ENCODE measurements around the gene RAB35. TPM values are rescaled to one million over a fixed set of nuclear protein-coding genes. Genes with fewer than 3 reads are reported as not detected.
A peak's percentile ranks its signal among the peaks of the same experiment; 100 is the strongest.

RAB35 gene
- total RNA-seq, 1 donor from 2014 or later = 16.1 TPM

DNA sequence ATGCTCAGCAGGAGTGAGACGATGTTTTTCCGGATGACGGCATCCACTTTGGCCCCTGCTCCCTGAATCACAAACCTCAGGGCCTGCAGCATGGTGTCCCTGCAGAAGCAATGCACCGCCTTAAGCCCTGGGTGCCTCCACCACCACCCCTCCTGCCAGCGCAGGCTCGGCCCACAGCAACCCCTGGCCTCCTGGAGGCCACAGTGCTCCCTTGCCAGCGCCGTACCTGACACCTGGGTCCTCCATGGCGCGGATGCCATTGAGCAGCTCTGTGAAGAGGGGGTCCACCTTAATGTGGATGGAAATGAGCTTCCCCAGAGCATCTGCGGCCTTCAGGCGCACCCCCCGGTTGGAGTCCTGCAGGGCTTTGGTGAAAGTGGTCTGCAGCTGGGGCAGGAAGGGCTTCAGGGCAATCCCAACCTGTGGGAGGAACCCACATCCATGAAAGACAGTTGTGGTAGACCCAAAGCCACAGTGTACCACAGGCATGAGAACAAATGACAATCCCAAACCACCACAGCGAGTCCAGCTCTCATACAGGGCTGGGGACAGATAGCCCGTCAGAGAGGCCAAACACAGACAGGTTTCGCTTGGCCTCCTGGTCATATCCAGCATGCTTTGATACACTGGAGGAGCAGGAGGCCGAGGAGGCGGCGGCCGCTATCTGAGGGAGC is 17.9 kb upstream of the RAB35 start:
- DNase-seq (ENCODE audit: low spot score) = no peak
- no peak for ATAC-seq

DNA sequence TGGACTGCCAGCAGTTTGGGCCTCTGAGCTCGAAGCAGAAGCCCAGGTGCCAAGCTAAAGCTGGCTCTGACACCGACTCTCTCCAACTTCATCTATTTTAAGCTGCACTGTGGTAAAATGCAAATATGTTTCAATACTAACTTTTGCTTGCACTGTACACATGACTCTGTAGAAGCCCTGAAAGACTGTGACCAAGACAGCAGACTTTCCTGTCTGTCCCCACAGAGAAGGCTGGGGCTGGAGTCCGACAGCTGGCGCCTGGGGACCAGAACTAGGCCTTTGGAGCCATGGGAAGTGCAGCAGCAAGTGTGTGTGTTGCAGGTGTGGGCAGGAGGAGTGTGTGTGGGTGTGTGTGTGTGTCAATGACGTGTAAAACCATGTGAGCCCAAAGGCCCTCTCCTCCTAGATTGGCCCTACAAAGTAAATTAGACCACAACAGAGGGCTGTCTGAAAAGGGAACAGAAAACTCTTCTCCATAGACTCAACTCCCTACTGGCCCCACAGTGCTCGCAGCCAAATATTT is 16.4 kb upstream of the RAB35 start:
- DNase-seq (ENCODE audit: low spot score) (no peak), ATAC-seq (no peak)

DNA sequence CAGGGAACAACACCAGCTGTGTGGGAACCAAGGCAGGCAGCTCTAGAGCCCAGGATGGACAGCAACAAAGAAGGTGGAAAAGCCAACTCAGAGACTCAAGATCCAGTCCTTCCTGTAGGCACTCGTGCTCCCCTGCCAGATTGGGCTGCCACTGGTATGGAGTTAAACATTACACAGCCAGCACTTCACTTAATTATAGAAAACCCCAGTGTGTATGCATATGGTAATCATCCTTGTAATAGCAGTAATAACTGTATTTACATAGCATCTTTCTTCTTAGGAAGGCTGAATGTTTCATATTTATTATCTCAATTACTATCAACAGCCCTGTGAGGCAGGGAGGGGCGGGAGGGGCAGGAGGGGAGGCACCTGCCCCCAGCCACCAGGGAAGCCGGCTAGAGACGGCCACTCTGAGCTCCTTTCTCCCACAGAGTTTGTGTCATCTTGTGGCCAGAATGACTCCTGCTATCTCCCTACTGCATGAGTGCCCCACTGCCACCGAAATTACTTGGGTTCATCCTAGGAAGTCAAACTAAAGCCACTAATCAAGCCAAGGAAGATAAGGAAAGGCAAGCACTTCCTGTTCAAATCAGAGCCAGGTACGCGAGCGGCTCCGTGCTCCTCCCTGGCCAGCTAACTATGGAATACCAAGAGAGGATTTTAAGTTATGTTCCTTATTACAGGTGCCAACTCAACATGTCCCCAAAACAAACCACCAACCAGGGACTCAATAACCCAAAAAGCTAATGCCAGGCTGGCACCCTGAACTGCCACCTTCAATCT is 15.7 kb upstream of the RAB35 start:
- ATAC-seq (no peak), DNase-seq (ENCODE audit: low spot score) (no peak)

DNA sequence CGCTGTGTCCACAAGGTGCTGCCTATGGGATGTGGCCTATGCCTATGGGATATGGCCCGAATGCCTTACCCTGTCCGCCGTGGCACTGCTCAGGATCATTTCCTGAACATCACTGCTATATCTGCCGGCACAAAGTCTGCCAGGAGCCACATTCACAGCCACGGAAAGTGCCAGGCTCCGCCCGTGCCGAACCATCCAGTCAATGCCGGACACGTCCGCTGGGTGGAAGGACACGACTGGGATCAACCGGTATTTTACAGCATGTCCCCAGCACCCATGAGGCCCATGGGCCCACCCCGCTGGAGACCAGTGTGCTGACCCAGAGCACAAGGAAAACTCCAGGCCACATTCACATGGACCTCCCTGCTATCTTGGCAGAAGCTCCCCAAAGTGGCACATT is 14.6 kb upstream of the RAB35 start:
- ATAC-seq (no peak), DNase-seq (ENCODE audit: low spot score) (no peak)

GRCh38 chr12:120130011-120130410 is 13.5 kb upstream of the RAB35 start:
- ATAC-seq = no peak
- DNase-seq (ENCODE audit: low spot score) = no peak

DNA sequence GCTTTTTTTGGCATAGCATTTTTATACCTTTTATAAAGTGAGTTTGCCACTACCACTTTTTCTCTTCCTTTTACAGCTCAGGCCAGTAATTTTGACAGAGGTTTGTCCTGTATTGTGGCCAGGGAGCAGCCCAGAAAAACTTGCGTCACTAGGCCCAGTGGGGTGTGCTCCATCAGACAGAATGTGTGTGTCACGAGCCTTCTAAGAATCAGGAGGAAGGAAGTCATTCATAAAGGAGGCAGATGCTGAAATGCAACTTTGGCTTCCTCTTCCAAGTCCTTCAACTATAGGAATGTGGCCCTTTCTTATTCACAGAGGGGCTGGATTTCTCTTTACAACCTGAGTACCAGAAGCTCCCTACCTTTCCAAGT is 10.1 kb upstream of the RAB35 start:
- ATAC-seq (peak; percentile 57), DNase-seq (ENCODE audit: low spot score) (no peak)

DNA sequence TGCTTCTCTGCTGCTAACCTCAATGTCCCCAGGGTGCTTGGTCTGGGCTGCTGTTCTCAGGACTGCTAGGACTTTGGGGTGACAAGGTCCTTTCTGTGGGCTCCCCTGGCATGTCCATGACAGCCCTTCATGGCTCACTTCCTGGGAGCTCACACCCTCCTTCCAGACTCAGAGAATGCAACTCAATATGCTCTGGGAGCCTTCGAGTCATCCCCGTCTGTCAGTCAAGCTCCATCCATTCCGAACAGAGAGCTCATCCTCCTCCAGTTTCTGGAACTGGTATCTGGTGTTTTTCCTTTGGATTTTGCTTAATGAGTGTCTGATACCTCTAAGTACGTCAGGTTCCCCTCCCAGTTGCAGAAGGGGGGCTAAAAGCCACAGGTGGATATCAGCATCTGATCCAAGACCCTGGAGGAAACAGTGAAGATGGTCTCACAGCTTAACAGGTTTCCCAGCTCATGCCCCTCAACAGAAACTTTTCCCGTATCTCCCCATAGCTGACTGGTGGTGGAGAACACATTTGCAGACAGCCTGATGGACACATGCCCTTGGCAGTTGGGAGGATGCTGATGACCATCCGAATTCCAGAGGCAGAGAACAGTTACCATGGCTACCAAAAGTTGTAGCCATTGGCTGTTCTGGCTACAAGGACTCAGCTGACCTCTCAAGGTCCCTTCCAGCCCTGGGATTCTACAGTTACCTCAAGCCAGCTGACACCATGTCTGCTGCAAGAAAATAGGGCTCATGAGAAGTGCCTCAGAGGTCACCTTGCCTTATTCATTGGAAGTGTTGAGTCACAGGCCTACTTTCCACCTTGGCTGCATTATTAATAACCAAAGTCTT is 9.5 kb upstream of the RAB35 start:
- DNase-seq (ENCODE audit: low spot score) (no peak), ATAC-seq (no peak)

DNA sequence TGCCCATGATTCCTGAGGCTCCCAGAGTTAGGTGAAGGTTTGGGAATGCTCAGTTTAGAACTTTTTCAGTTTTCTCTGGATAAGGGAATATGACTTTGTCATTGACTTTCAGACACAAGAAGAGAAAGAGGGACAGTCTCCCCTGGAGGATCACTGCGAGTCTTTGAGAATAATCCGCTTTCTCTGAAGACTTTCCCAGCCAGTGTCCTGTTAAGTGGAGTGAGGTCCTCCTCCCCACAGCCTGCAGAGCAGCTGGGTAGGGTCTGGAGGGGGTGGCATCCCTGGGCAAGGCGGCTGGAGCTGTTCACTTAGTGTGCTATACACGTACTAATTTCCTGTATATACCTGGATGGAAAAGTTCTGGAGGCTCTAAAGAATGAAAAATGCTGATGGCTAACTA is 8.5 kb upstream of the RAB35 start:
- DNase-seq (ENCODE audit: low spot score) = no peak
- no peak for ATAC-seq

GRCh38 chr12:120121766-120122293 is 5.3 kb upstream of the RAB35 start:
- DNase-seq (ENCODE audit: low spot score) (no peak), ATAC-seq (no peak)

DNA sequence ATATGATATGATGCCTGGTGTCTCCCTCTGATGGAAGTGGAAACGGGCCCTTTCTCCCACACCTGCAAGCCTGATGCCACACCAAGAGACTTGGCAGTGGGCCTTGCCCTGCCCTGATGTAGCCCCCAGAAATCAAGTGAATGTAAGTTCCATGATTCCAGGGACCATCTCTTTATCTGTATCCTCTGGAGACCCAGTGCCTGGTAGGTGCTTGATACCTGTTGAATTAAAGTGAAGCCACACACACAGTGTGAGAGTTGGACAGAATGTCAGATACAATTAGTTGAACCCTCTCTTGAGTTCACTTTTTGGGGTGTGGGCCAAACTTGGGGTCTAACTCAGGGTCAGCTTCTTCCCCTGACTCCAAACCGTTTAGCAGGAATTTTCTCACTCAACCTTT is 4.8 kb upstream of the RAB35 start:
- ATAC-seq = no peak
- DNase-seq (ENCODE audit: low spot score) = no peak

DNA sequence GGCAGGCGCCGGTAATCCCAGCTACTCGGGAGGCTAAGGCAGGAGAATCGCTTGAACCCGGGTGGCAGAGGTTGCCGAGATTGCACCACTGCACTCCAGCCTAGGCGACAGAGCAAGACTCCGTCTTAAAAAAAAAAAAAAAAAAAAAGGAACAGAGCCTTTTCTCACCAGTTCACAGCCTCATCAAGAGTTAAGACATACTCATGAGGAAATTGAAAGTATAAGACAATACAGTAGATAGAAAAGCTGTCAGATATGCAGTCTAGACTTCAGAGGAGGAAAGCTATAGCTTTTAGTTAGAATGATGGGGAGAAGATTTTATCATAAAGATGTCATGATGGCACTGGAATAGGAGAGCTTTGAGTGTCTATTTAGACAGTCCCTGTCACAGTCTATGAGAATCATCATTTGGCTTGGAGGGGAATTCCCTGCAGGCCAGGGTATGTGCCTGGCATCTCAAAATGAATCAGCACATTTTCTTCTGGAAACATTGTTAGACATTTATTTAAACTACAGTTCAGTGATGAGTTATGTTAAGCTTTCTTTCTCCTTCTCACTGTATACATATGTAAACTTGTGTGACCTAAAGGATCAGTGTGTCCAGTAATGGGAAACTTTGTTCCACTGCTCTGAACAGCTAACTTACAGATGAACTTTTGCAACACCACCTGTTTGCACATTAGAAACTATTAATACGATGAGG is 2.9 kb upstream of the RAB35 start:
- ATAC-seq (no peak), DNase-seq (ENCODE audit: low spot score) (no peak)

- ATAC-seq = no peak
- DNase-seq (ENCODE audit: low spot score) = no peak
Measured at GRCh38 chr12:120118321-120119061, 1.9 kb upstream of the RAB35 start.

- no peak for ATAC-seq
- DNase-seq (ENCODE audit: low spot score) = no peak
Measured at GRCh38 chr12:120117961-120118320, 1.4 kb upstream of the RAB35 start.

DNA sequence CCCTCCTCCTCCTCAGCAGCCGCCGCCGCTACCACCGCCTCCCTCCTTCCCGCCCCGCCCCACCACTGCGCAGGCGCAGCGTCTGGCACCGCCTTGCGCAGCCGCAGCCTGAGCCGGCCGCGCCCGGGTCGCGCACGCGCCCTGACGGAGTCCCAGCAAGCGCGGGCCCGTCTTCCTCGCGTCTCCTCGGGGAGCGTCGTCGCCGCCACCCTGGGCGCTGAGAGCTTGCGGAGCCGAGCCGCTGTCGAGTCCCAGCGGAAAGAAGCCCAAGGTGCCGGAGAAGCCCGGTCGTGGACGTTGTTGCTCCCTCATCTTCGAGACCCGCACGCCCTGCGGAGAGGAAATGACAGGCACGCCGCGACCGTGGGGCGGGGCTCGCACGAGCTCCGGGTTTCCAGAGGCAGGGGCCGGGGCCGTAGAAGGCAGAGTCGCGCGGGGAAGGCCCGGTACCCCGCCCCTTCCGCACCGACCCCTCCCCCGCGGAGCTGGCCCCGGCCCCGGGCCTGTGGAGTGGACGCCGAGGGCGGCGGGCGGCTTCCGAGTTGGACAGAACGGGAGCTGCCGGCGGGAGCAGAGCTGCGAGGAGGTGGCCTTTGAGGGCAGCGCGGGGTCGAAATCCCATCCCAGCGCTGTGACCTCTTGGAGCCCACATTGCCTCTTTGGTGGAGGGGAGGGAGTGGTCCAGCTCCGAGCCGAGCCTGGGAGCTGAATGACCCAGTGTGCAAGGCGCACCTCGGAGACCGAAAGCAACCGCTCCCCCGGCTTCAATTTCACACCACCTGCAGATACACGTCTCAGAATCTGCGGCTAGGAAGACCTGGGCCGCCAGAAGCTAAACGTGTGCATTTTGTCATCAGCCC is 469 bp upstream of the RAB35 start:
- ATAC-seq = peak; percentile 91
- peak; percentile 96 for DNase-seq (ENCODE audit: low spot score)

GRCh38 chr12:120115692-120116440 is 687 bp downstream of the RAB35 start:
- no peak for ATAC-seq
- no peak for DNase-seq (ENCODE audit: low spot score)

- ATAC-seq = no peak
- no peak for DNase-seq (ENCODE audit: low spot score)
Measured at GRCh38 chr12:120115066-120115465, 1.5 kb downstream of the RAB35 start.

DNA sequence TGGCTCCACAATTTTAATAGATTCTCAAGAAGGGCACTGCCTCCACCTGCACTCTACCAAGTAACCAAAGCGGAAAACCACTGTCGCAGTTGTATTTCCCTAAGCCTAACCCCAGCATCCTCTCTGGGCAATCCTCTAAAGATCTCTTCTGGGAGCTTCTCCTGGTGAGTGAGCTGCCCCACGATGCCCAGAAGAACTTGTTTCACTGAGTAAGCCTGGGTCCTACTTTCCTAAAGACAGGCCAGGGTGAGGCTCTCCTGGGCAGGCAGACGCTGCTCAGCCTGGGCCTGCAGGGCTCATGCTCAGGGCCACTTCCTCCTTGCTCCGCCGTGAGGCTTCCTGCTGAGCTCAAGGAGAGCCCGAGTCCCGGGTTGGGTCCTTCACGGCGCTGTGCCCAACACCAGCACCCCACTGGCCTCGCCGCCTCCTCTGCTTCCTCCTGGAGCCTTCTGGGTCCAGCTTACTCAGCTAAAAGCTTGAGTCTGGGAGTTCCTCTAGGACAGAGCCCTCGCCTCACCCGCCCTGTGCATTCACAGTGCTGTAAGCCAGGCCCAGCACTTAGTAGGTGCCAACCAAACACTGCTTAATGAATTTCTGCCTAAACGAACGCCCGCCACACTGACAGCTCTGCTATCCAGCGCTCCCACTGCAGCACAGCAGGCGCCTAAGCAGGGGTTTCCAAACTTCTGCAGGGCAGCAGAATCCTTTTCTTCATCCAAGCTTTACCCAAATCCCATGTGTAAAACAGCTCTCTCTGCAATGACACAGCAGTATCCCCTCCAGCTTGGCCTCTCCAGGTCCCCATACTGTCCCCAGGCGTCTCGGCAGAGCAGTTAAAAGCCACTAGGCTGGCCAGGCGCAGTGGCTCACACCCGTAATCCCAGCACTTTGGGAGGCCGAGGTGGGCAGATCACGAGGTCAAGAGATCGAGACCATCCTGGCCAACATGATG is 5.7 kb downstream of the RAB35 start:
- ATAC-seq = peak; percentile 76

More for the DNA sequence above, 5.7 kb downstream of the RAB35 start:
- DNase-seq (ENCODE audit: low spot score) = peak; percentile 55
